A673 (cell line): ENCODE measurements around the gene CDK3. TPM values are rescaled to one million over a fixed set of nuclear protein-coding genes. Genes with fewer than 3 reads are reported as not detected.

ENCODE experiments used
- BruUV-seq: library from RNA; stranded (reverse); fragments of 400-500 nt; replicated peaks from 2 replicates; lab custom pipeline; 2021; lab: Mats Ljungman, UMichigan
- CTCF ChIA-PET: fragments of 300-600 bp; sonication (Branson Sonifier 250); formaldehyde crosslinking; loops from one replicate; lab custom pipeline; 2022; ENCODE audit warnings: antibody characterized with exemption; lab: Charles Lee
- POLR2A ChIA-PET: fragments of 300-600 bp; sonication (Branson Sonifier 250); formaldehyde crosslinking; loops from one replicate; lab custom pipeline; 2022; ENCODE audit warnings: antibody characterized with exemption; ENCODE audit not compliant: low non-redundant PET; lab: Charles Lee
- DNase-seq: peaks from one replicate; pipeline ENCODE4 v3.0.0-alpha.2; 2015; ENCODE audit warnings: low spot score
- H3K27ac ChIP-seq: fragments of 200-600 bp; sonication (generic); 2 replicates; pipeline ENCODE4 v1.5.1; 2016; ENCODE audit warnings: mixed run types, low read depth, mild to moderate bottlenecking, mixed read lengths, antibody characterized with exemption, low read length; ENCODE audit not compliant: poor library complexity, severe bottlenecking
- H3K27me3 ChIP-seq: fragments of 200-600 bp; sonication (generic); replicated peaks from 2 replicates; pipeline ENCODE4 v1.6.1; 2017; ENCODE audit warnings: mixed run types, low read depth, mild to moderate bottlenecking, mixed read lengths, antibody characterized with exemption, low read length; ENCODE audit not compliant: insufficient read depth, poor library complexity
- H3K36me3 ChIP-seq: fragments of 200-600 bp; sonication (generic); 2 replicates; pipeline ENCODE4 v1.6.1; 2016; ENCODE audit warnings: mixed run types, mild to moderate bottlenecking, mixed read lengths, antibody characterized with exemption, low read length; ENCODE audit not compliant: insufficient read depth, poor library complexity, severe bottlenecking
- H3K4me1 ChIP-seq: fragments of 200-600 bp; sonication (generic); 2 replicates; pipeline ENCODE4 v1.6.1; 2017; ENCODE audit warnings: mixed run types, mild to moderate bottlenecking, mixed read lengths, antibody characterized with exemption, low read length; ENCODE audit not compliant: insufficient read depth, poor library complexity, severe bottlenecking
- H3K4me3 ChIP-seq: fragments of 200-600 bp; sonication (generic); 2 replicates; pipeline ENCODE4 v1.5.1; 2016; ENCODE audit warnings: low read depth, mixed run types, mild to moderate bottlenecking, mixed read lengths, low read length; ENCODE audit not compliant: poor library complexity, severe bottlenecking
- H3K9me3 ChIP-seq: fragments of 200-600 bp; sonication (generic); 2 replicates; pipeline ENCODE4 v1.6.1; 2016; ENCODE audit warnings: mixed run types, low read depth, mild to moderate bottlenecking, mixed read lengths, antibody characterized with exemption, low read length; ENCODE audit not compliant: poor library complexity, severe bottlenecking
- CTCF ChIP-seq: fragments of 300-800, 200-600 bp; sonication (generic); conservative IDR thresholded peaks from 2 replicates; pipeline ENCODE4 v1.5.1; 2017; ENCODE audit warnings: low read depth, mild to moderate bottlenecking, antibody characterized with exemption, low read length, moderate library complexity, mixed read lengths
- EZH2 ChIP-seq: fragments of 200-600 bp; sonication (generic); IDR thresholded peaks from 2 replicates; pipeline ENCODE4 v1.6.1; 2017; ENCODE audit warnings: borderline replicate concordance, low read depth, mild to moderate bottlenecking, mixed read lengths, antibody characterized with exemption, low read length; ENCODE audit not compliant: poor library complexity, severe bottlenecking
- intact Hi-C: fragments of 100-400 bp; cut with micrococcal nuclease; formaldehyde crosslinking; loops from one replicate; pipeline ENCODE4 v1.10.0; 2022; ENCODE audit not compliant: unreplicated experiment
- total RNA-seq: library from RNA; stranded (reverse); gene quantifications from 2 replicates; pipeline ENCODE4 v1.2.3, GENCODE V29; 2021

Gene CDK3
- total RNA-seq, 1 experiment from 2014 or later = 10.0 TPM

- Histone ChIP-seq H3K4me3 (no peak overlapping the region), H3K9me3 (no peaks in the 10 kb centered on the region), H3K4me1 (no peaks in the 10 kb centered on the region), H3K27ac (no peak overlapping the region), H3K36me3 (peaks cover 7% of the 10 kb centered on the region), H3K27me3 (no peaks in the 10 kb centered on the region)
- BruUV-seq = no TSS peak
- no peak for TF ChIP-seq EZH2
- CTCF ChIA-PET = no interaction called here
- no peak for DNase-seq
- POLR2A ChIA-PET = no interaction called here
- intact Hi-C loops = no loop called here
These were observed 6.6 kb downstream of the CDK3 start for GRCh38 chr17:76007131-76007849.

DNA sequence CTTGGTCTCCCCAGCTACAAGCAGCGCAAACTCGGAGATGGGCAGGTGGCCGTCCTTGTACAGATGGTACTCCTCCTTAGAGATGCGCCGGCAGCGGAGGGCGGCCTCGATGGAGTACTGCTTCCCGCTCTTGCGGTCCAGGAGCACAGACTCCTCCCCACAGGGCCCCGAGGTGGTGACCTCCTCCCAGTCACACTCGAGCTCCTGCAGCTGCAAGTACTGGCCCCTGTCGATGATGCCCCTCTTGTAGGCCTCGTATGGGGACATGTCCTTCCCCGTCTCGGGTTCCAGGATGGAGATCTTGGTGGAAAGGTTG is 7.2 kb downstream of the CDK3 start:
- H3K27ac ChIP-seq = no peak overlapping the region
- ChIA-PET CTCF (no interaction called here), POLR2A (no interaction called here)
- BruUV-seq = no TSS peak
- no peaks in the 10 kb centered on the region for H3K9me3 ChIP-seq
- DNase-seq = no peak
- H3K36me3 ChIP-seq = peaks cover 7% of the 10 kb centered on the region
- TF ChIP-seq EZH2 (no peak), CTCF (no peak)
- no peaks in the 10 kb centered on the region for H3K4me1 ChIP-seq
- no peaks in the 10 kb centered on the region for H3K27me3 ChIP-seq
- intact Hi-C loops = no loop called here
- no peak overlapping the region for H3K4me3 ChIP-seq

DNA sequence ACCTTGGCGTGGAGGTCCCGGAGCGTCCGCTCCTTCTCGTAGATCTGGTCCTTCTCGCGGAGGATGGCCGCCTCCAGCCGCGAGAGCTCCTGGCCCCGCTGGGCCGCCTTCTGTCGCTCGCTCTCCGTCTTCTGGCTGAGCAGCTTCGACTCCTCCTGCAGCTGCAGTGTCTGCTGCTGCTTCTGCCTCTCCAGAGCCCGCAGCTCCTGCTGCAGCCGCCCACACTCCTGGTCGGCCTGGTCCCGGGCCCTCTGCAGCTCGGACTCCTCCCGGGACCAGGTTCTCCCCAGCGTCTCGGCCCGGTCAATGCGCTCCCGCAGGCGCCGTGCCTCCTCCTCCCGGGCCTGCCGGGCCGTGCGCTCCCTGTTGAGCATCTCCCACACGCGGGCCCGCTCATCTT is 7.6 kb downstream of the CDK3 start:
- ChIA-PET CTCF (no interaction called here), POLR2A (no interaction called here)
- Histone ChIP-seq H3K36me3 (peaks cover 7% of the 10 kb centered on the region), H3K9me3 (no peaks in the 10 kb centered on the region), H3K27me3 (no peaks in the 10 kb centered on the region), H3K4me1 (no peaks in the 10 kb centered on the region), H3K27ac (no peak overlapping the region), H3K4me3 (no peak overlapping the region)
- DNase-seq = no peak
- intact Hi-C loops = no loop called here
- TF ChIP-seq EZH2 = no peak
- no peak for TF ChIP-seq CTCF
- no TSS peak for BruUV-seq
